ENCODE measurements around the gene MYH7B. TPM values are rescaled to one million over a fixed set of nuclear protein-coding genes. Genes with fewer than 3 reads are reported as not detected.

The MYH7B gene
- total RNA-seq, 2 experiments from 2014 or later = 0.04 to 0.27 TPM

- ChIA-PET POLR2A (no interaction called here), CTCF (interaction anchor here (1.1 to 2.0 kb wide), 3 partner anchors 15 to 99 kb away, joined by 3 to 7 read pairs (median 3); partner anchors contain the start of gene GGT7)
- Mint-ChIP-seq H3K4me3 (no peak overlapping the region), H3K27me3 (no peaks in the 10 kb centered on the region), H3K9me3 (no peaks in the 10 kb centered on the region), H3K27ac (no peak overlapping the region), H3K36me3 (ENCODE audit: low read depth) (no peaks in the 10 kb centered on the region), H3K4me1 (no peaks in the 10 kb centered on the region)
- no peak for DNase-seq
Measured at GRCh38 chr20:34970846-34971560, 15.3 kb downstream of the MYH7B start.

- no peak for DNase-seq
- Mint-ChIP-seq H3K27ac (no peak overlapping the region), H3K4me1 (no peaks in the 10 kb centered on the region), H3K4me3 (no peak overlapping the region), H3K36me3 (ENCODE audit: low read depth) (no peaks in the 10 kb centered on the region), H3K27me3 (no peaks in the 10 kb centered on the region), H3K9me3 (no peaks in the 10 kb centered on the region)
- CTCF ChIA-PET = interaction anchor here (1.1 to 2.0 kb wide), 5 partner anchors 13 to 99 kb away, joined by 3 to 7 read pairs (median 3); partner anchors contain the start of gene GGT7
- POLR2A ChIA-PET = no interaction called here
Measured at GRCh38 chr20:34971561-34972235, 16.0 kb downstream of the MYH7B start.

- H3K9me3 Mint-ChIP-seq = no peaks in the 10 kb centered on the region
- no peak overlapping the region for H3K4me3 Mint-ChIP-seq
- no peaks in the 10 kb centered on the region for H3K36me3 Mint-ChIP-seq (ENCODE audit: low read depth)
- H3K27me3 Mint-ChIP-seq = no peaks in the 10 kb centered on the region
- ChIA-PET CTCF (no interaction called here), POLR2A (no interaction called here)
- no peaks in the 10 kb centered on the region for H3K4me1 Mint-ChIP-seq
- DNase-seq = no peak
- H3K27ac Mint-ChIP-seq = no peak overlapping the region
Measured at GRCh38 chr20:34974246-34974645, 18.6 kb downstream of the MYH7B start.

- Mint-ChIP-seq H3K27me3 (no peaks in the 10 kb centered on the region), H3K4me1 (no peaks in the 10 kb centered on the region), H3K27ac (no peak overlapping the region), H3K36me3 (ENCODE audit: low read depth) (no peaks in the 10 kb centered on the region), H3K4me3 (no peak overlapping the region), H3K9me3 (no peaks in the 10 kb centered on the region)
- ChIA-PET CTCF (no interaction called here), POLR2A (no interaction called here)
- no peak for DNase-seq
Measured at GRCh38 chr20:34976286-34976685, 20.6 kb downstream of the MYH7B start.

GRCh38 chr20:34977365-34978091, 21.9 kb downstream of the MYH7B start:
- Mint-ChIP-seq H3K4me1 (no peaks in the 10 kb centered on the region), H3K27me3 (no peaks in the 10 kb centered on the region), H3K27ac (no peak overlapping the region), H3K9me3 (no peaks in the 10 kb centered on the region), H3K36me3 (ENCODE audit: low read depth) (no peaks in the 10 kb centered on the region), H3K4me3 (no peak overlapping the region)
- ChIA-PET POLR2A (no interaction called here), CTCF (interaction anchor here (0.7 kb wide), 1 partner anchor 10 kb away, joined by 3 read pairs; no protein-coding TSS in a partner anchor)
- DNase-seq = no peak

DNA sequence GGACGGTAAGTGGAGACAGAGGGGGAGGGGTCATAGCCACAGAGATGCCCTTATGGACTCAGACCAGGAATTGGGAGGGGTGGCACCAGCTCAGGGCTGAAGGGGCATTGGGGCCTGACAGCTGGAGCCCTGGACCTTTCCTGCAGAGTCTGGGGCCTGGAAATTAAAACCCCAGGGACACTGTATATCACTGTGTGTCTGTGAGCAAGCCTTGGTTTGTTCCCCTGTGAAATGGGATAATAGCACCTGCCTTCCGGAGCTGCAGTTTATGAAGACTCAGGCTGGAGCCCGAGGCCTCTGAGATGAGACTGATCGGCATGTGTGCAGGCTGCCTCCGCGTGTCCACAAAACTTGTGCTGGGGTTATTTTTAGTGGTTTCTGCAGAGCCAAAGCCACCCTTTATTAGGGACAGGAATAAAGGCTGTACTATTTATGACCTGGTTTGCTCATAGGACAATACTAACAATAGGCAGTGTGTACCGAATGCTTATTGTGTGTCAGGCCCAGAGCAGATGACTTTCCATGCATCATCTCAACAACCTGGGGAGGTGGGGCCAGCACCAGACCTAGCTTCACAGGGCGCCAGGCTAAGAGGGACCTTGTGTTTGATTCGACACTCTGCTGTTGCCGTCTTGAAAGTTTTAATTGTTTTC, 22.6 kb downstream of the MYH7B start:
- no peaks in the 10 kb centered on the region for H3K4me1 Mint-ChIP-seq
- POLR2A ChIA-PET = no interaction called here

DNA sequence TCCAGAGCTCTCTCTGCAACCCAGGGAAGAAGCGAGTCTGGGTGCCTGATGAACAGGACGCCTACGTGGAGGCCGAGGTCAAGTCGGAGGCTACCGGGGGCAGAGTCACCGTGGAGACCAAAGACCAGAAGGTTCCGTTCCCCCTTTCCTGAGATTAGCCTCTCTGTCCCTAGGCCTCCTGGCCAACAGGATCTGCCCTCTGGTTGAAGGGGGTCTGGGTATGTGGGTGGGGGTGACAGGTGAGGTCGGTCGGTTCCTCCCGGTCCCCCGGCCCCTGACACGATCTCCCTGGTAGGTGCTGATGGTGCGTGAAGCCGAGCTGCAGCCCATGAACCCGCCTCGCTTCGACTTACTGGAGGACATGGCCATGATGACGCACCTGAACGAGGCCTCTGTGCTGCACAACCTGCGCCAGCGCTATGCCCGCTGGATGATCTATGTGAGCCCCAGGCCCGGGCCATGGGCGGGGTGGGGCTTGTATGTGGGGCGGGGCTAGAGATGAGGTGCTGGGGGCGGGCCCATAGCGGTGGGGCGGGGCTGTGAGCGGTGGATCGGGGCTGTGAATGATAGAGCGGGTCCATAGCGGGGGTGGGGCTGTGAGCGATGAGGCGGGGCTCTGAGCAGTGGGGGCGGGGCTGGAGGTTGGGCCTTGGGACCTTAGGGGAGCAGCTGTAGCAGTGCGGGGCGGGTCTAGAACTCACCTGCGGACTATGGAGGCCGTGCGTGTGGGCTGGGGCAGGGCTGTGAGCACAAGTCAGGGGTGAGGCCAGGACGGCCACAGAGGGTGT, 23.9 kb downstream of the MYH7B start:
- H3K27me3 Mint-ChIP-seq = peaks cover 10% of the 10 kb centered on the region
- H3K36me3 Mint-ChIP-seq (ENCODE audit: low read depth) = no peaks in the 10 kb centered on the region
- CTCF ChIA-PET = interaction anchor here (0.6 kb wide), 1 partner anchor 8 kb away, joined by 3 read pairs; no protein-coding TSS in a partner anchor
- no peaks in the 10 kb centered on the region for H3K4me1 Mint-ChIP-seq
- peak overlapping the region; percentile 34 for H3K27ac Mint-ChIP-seq
- POLR2A ChIA-PET = no interaction called here
- no peaks in the 10 kb centered on the region for H3K9me3 Mint-ChIP-seq
- DNase-seq = no peak
- H3K4me3 Mint-ChIP-seq = no peak overlapping the region

More for the DNA sequence above, 22.6 kb downstream of the MYH7B start:
- CTCF ChIA-PET = interaction anchor here (0.7 kb wide), 1 partner anchor 11 kb away, joined by 3 read pairs; no protein-coding TSS in a partner anchor
- no peak for DNase-seq
- Mint-ChIP-seq H3K9me3 (no peaks in the 10 kb centered on the region), H3K36me3 (ENCODE audit: low read depth) (no peaks in the 10 kb centered on the region), H3K27me3 (peaks cover 3% of the 10 kb centered on the region), H3K4me3 (no peak overlapping the region), H3K27ac (no peak overlapping the region)

DNA sequence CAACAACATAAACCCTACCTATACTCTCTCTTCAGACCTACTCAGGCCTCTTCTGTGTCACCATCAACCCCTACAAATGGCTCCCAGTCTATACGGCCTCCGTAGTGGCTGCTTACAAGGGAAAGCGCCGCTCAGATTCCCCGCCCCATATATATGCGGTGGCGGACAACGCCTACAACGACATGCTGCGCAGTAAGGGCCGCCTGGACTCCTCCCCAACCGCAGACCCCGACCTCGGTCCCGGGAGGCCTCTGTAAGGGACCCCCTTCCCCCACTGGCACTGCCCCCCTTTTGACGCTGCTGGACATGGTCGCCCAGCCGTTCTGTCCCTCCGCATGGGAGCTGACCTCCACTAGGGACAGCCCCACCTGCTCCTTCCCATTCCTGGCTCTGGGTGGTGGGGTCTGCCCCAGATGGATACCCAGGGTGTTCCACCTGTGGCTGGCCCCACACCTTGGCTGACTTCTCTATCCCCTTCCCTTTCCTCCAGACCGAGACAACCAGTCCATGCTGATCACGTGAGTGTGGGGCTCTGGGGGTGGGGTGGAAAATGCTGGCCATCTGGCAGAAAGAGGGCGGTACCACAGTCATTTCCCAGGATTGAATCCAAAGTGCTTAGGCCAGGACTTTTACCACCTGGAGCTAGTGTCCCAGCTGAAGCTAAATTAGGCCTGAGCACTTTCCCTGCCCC, 25.0 kb downstream of the MYH7B start:
- no peak overlapping the region for H3K4me3 Mint-ChIP-seq
- H3K27ac Mint-ChIP-seq = no peak overlapping the region
- ChIA-PET POLR2A (no interaction called here), CTCF (no interaction called here)
- peaks cover 11% of the 10 kb centered on the region for H3K27me3 Mint-ChIP-seq
- no peaks in the 10 kb centered on the region for H3K9me3 Mint-ChIP-seq
- no peaks in the 10 kb centered on the region for H3K36me3 Mint-ChIP-seq (ENCODE audit: low read depth)
- DNase-seq = no peak
- no peaks in the 10 kb centered on the region for H3K4me1 Mint-ChIP-seq

DNA sequence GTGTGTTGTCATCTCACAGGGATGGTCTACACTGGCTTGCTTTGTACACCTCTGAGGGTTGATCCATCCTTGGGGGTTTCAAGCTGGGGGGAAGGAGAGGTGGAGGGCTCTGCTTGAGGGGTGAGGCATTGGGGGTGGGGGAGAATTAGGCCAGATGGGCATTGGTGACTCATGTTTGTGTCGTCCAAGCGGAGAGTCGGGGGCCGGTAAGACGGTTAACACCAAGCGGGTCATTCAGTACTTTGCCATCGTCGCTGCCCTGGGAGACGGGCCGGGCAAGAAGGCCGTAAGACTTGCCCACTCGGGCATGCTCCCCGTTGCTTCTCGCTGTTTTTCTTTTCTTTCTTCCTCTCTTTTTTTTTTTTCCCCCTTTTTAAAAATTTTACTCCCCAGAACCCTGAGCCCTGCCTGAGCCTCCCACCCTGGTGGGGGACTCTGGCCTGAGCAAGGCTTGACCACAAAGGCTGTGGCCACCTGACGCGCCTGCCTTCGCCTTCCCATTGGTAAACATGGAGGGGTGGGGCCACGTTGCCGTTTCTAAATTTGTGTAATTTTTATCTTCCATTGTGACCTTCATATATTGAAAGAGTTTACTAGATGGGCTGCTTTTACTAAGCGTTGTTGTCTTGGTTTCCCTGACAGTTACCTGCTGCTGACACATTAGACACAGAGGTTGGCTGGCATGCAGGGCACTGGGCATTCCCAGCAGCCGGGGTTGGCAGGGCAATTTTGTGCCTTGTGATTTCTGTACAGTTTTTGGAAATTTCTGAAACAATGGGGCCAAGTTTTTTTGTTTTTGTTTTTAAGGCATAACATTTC, 26.8 kb downstream of the MYH7B start:
- Mint-ChIP-seq H3K4me3 (no peak overlapping the region), H3K27ac (no peak overlapping the region), H3K9me3 (no peaks in the 10 kb centered on the region), H3K4me1 (no peaks in the 10 kb centered on the region), H3K27me3 (peaks cover 11% of the 10 kb centered on the region), H3K36me3 (ENCODE audit: low read depth) (no peaks in the 10 kb centered on the region)
- CTCF ChIA-PET = no interaction called here
- POLR2A ChIA-PET = no interaction called here
- no peak for DNase-seq

GRCh38 chr20:34983089-34983820, 27.6 kb downstream of the MYH7B start:
- DNase-seq = no peak
- ChIA-PET POLR2A (no interaction called here), CTCF (no interaction called here)
- Mint-ChIP-seq H3K4me3 (no peak overlapping the region), H3K27ac (no peak overlapping the region), H3K9me3 (no peaks in the 10 kb centered on the region), H3K4me1 (no peaks in the 10 kb centered on the region), H3K27me3 (peaks cover 11% of the 10 kb centered on the region), H3K36me3 (ENCODE audit: low read depth) (no peaks in the 10 kb centered on the region)

Data from activated CD4-positive, alpha-beta T cell treated with anti-CD3 and anti-CD28 coated beads, Interleukin-2, amount 10 ng/mL, durations not matched to agents 7 days and 5 days (primary cell).